Measurements from ENCODE around the gene DLK1. TPM values are rescaled to one million over a fixed set of nuclear protein-coding genes. Genes with fewer than 3 reads are reported as not detected.

Gene DLK1
- total RNA-seq, 1 donor, result not detected

- H3K9me3 ChIP-seq (ENCODE audit: low read depth, low read length), result no peaks in the 10 kb centered on the region
Measured at GRCh38 chr14:100786131-100786530, 59.4 kb downstream of the DLK1 start.

GRCh38 chr14:100786576-100787219 lies 60.0 kb downstream of the DLK1 start:
- DNase-seq (ENCODE audit: insufficient read length, low spot score, missing footprints), result no peak
- H3K27me3 ChIP-seq (ENCODE audit: insufficient read depth, low read length), result peaks cover 26% of the 10 kb centered on the region

More at GRCh38 chr14:100786131-100786530, 59.4 kb downstream of the DLK1 start:
- Histone ChIP-seq H3K27ac (ENCODE audit: low read depth, low read length) (no peak overlapping the region), H4K20me1 (ENCODE audit: insufficient read depth, low read length) (no peaks in the 10 kb centered on the region), H3K79me2 (ENCODE audit: insufficient read depth, low read length) (no peaks in the 10 kb centered on the region), H3K4me3 (ENCODE audit: insufficient read depth, low read length) (no peak overlapping the region), H3K27me3 (ENCODE audit: insufficient read depth, low read length) (peaks cover 26% of the 10 kb centered on the region), H3K4me2 (ENCODE audit: insufficient read depth, low read length) (no peak overlapping the region), H2AFZ (ENCODE audit: low read length) (no peak overlapping the region), H3K4me1 (ENCODE audit: insufficient read depth, low read length) (no peaks in the 10 kb centered on the region), H3K36me3 (ENCODE audit: insufficient read depth, low read length) (no peaks in the 10 kb centered on the region)
- TF ChIP-seq, protein P1, sequence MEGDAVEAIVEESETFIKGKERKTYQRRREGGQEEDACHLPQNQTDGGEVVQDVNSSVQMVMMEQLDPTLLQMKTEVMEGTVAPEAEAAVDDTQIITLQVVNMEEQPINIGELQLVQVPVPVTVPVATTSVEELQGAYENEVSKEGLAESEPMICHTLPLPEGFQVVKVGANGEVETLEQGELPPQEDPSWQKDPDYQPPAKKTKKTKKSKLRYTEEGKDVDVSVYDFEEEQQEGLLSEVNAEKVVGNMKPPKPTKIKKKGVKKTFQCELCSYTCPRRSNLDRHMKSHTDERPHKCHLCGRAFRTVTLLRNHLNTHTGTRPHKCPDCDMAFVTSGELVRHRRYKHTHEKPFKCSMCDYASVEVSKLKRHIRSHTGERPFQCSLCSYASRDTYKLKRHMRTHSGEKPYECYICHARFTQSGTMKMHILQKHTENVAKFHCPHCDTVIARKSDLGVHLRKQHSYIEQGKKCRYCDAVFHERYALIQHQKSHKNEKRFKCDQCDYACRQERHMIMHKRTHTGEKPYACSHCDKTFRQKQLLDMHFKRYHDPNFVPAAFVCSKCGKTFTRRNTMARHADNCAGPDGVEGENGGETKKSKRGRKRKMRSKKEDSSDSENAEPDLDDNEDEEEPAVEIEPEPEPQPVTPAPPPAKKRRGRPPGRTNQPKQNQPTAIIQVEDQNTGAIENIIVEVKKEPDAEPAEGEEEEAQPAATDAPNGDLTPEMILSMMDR (IDR thresholded peaks at IDR 0.05; ENCODE audit: extremely low read depth, low read depth, low read length), result no peak
- no peak for DNase-seq (ENCODE audit: insufficient read length, low spot score, missing footprints)

GRCh38 chr14:100787659-100788058 lies 61.0 kb downstream of the DLK1 start:
- Histone ChIP-seq H3K9me3 (ENCODE audit: low read depth, low read length) (no peaks in the 10 kb centered on the region), H3K27ac (ENCODE audit: low read depth, low read length) (no peak overlapping the region), H3K4me1 (ENCODE audit: insufficient read depth, low read length) (no peaks in the 10 kb centered on the region), H4K20me1 (ENCODE audit: insufficient read depth, low read length) (no peaks in the 10 kb centered on the region), H3K4me2 (ENCODE audit: insufficient read depth, low read length) (no peak overlapping the region), H3K27me3 (ENCODE audit: insufficient read depth, low read length) (peaks cover 26% of the 10 kb centered on the region), H3K4me3 (ENCODE audit: insufficient read depth, low read length) (no peak overlapping the region), H3K79me2 (ENCODE audit: insufficient read depth, low read length) (no peaks in the 10 kb centered on the region), H3K36me3 (ENCODE audit: insufficient read depth, low read length) (no peaks in the 10 kb centered on the region), H2AFZ (ENCODE audit: low read length) (no peak overlapping the region)
- DNase-seq (ENCODE audit: insufficient read length, low spot score, missing footprints), result peak; percentile 46
- TF ChIP-seq, protein P1 (IDR thresholded peaks at IDR 0.05; ENCODE audit: extremely low read depth, low read depth, low read length), result no peak

More at GRCh38 chr14:100786576-100787219, 60.0 kb downstream of the DLK1 start:
- Histone ChIP-seq H3K79me2 (ENCODE audit: insufficient read depth, low read length) (no peaks in the 10 kb centered on the region), H4K20me1 (ENCODE audit: insufficient read depth, low read length) (no peaks in the 10 kb centered on the region), H3K4me1 (ENCODE audit: insufficient read depth, low read length) (no peaks in the 10 kb centered on the region), H3K9me3 (ENCODE audit: low read depth, low read length) (no peaks in the 10 kb centered on the region), H3K27ac (ENCODE audit: low read depth, low read length) (no peak overlapping the region), H3K4me3 (ENCODE audit: insufficient read depth, low read length) (no peak overlapping the region), H3K36me3 (ENCODE audit: insufficient read depth, low read length) (no peaks in the 10 kb centered on the region), H3K4me2 (ENCODE audit: insufficient read depth, low read length) (no peak overlapping the region), H2AFZ (ENCODE audit: low read length) (no peak overlapping the region)
- TF ChIP-seq, protein P1 (IDR thresholded peaks at IDR 0.05; ENCODE audit: extremely low read depth, low read depth, low read length), result no peak

Other genes starting within 250 kb of the DLK1 start
- 1.1 TPM in 1 of 2 replicates, not detected in the other for gene BEGAIN, start 139.5 kb upstream of the DLK1 start, total RNA-seq
- gene MEG3, start 99.2 kb downstream of the DLK1 start, total RNA-seq, result 200 and 269 TPM in 2 replicates
- not detected in 2 replicates for gene RTL1, start 176.8 kb downstream of the DLK1 start, total RNA-seq

Data from osteoblast (primary cell).